SK-N-SH treated with all-trans-retinoic acid at 6 μM for 48 hours (cell line): ENCODE results near the gene NEMF.

ENCODE experiments used
- ATAC-seq: fragments of 200-7000 bp; cut with Tn5 transposase; 3 replicates; pipeline ENCODE4 v1.9.1; 2020; ENCODE audit warnings: mild to moderate bottlenecking, moderate library complexity
- ARNTL ChIP-seq: fragments of 450-650 bp; formaldehyde crosslinking; IDR thresholded peaks from 2 replicates; pipeline ENCODE4 v1.5.0; 2020; ENCODE audit warnings: low read depth, mild to moderate bottlenecking, moderate library complexity, borderline replicate concordance
- CSDC2 ChIP-seq: fragments of 250-450 bp; sonication (Bioruptor Pico); IDR thresholded peaks from 2 replicates; pipeline ENCODE4 v1.5.0; 2020; ENCODE audit warnings: mild to moderate bottlenecking, moderate library complexity
- ISL1 ChIP-seq: fragments of 250-450 bp; sonication (Bioruptor Pico); IDR thresholded peaks from 2 replicates; pipeline ENCODE4 v2.1.2; 2022; ENCODE audit warnings: mild to moderate bottlenecking, moderate library complexity
- OSR1 ChIP-seq: fragments of 250-450 bp; sonication (Bioruptor Pico); IDR thresholded peaks from 2 replicates; pipeline ENCODE4 v1.8.0; 2022; ENCODE audit warnings: moderate library complexity, mild to moderate bottlenecking, inconsistent platforms
- PPARA ChIP-seq: fragments of 250-450 bp; sonication (Bioruptor Pico); IDR thresholded peaks from 2 replicates; pipeline ENCODE4 v1.5.0; 2020; ENCODE audit warnings: mild to moderate bottlenecking, borderline replicate concordance
- RARB ChIP-seq: fragments of 250-450 bp; sonication (Bioruptor Pico); IDR thresholded peaks from 2 replicates; pipeline ENCODE4 v1.8.0; 2021; ENCODE audit warnings: mild to moderate bottlenecking, moderate library complexity
- SNAI2 ChIP-seq: fragments of 250-450 bp; sonication (Bioruptor Pico); IDR thresholded peaks from 2 replicates; pipeline ENCODE4 v1.5.0; 2020; ENCODE audit warnings: mild to moderate bottlenecking, moderate library complexity
- TCF4 ChIP-seq: fragments of 250-450 bp; sonication (Bioruptor Pico); IDR thresholded peaks from 2 replicates; pipeline ENCODE4 v1.8.0; 2021; ENCODE audit warnings: mild to moderate bottlenecking, moderate library complexity, borderline replicate concordance
- ZNF565 ChIP-seq: fragments of 450-650 bp; formaldehyde crosslinking; conservative IDR thresholded peaks from 2 replicates; pipeline ENCODE4 v1.5.0; 2020; ENCODE audit warnings: low read depth, mild to moderate bottlenecking, moderate library complexity
- ZNF70 ChIP-seq: fragments of 450-650 bp; formaldehyde crosslinking; IDR thresholded peaks from 2 replicates; pipeline ENCODE4 v1.5.0; 2020; ENCODE audit warnings: mild to moderate bottlenecking, moderate library complexity
- ZNF8 ChIP-seq: fragments of 450-650 bp; formaldehyde crosslinking; IDR thresholded peaks from 2 replicates; pipeline ENCODE4 v1.5.0; 2020; ENCODE audit warnings: mild to moderate bottlenecking, moderate library complexity
- TF ChIP-seq, protein P1 (sequence below): fragments of 250-450 bp; sonication (Bioruptor Pico); IDR thresholded peaks from 2 replicates; pipeline ENCODE4 v1.8.0; 2020; ENCODE audit warnings: mild to moderate bottlenecking, moderate library complexity, borderline replicate concordance
- TF ChIP-seq, protein P2 (sequence below): fragments of 250-450 bp; sonication (Bioruptor Pico); IDR thresholded peaks from 2 replicates; pipeline ENCODE4 v1.5.1; 2020; ENCODE audit warnings: low read depth, mild to moderate bottlenecking, moderate library complexity
- TF ChIP-seq, protein P3 (sequence below): fragments of 250-450 bp; sonication (Bioruptor Pico); IDR thresholded peaks from 2 replicates; pipeline ENCODE4 v1.5.1; 2021; ENCODE audit warnings: mild to moderate bottlenecking, moderate library complexity
- TF ChIP-seq, protein P4 (sequence below): fragments of 250-450 bp; sonication (Bioruptor Pico); IDR thresholded peaks from 2 replicates; pipeline ENCODE4 v1.5.0; 2020; ENCODE audit warnings: mild to moderate bottlenecking, moderate library complexity

NEMF gene

DNA sequence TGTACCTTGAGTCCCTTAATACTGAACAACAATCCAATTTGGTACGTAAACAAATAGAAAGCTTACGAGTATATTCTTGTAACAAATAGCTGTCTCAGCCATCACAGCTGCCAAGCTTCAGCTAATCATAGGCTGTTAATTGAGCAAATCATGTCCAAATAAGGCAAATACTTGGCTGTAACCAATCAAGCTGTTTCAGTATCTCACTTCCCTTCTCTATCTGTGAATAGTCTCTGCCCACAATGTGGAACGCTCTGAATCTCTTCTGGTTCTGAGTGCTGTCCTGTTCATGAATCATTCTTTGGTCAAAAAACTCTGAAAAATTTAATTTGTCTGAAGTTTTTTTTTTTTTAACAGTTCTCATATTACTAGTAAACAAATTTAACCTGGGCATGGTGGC, 5.8 kb upstream of the NEMF start (continued):
- TF ChIP-seq, protein P1, sequence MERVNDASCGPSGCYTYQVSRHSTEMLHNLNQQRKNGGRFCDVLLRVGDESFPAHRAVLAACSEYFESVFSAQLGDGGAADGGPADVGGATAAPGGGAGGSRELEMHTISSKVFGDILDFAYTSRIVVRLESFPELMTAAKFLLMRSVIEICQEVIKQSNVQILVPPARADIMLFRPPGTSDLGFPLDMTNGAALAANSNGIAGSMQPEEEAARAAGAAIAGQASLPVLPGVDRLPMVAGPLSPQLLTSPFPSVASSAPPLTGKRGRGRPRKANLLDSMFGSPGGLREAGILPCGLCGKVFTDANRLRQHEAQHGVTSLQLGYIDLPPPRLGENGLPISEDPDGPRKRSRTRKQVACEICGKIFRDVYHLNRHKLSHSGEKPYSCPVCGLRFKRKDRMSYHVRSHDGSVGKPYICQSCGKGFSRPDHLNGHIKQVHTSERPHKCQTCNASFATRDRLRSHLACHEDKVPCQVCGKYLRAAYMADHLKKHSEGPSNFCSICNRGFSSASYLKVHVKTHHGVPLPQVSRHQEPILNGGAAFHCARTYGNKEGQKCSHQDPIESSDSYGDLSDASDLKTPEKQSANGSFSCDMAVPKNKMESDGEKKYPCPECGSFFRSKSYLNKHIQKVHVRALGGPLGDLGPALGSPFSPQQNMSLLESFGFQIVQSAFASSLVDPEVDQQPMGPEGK (CRISPR knock-in tag), result no peak
- TF ChIP-seq OSR1 (CRISPR knock-in tag) (no peak), ZNF565 (CRISPR knock-in tag) (no peak), ISL1 (CRISPR knock-in tag) (no peak), ARNTL (no peak), TCF4 (CRISPR knock-in tag) (no peak), ZNF70 (CRISPR knock-in tag) (no peak), RARB (no peak), PPARA (CRISPR knock-in tag) (no peak)
- TF ChIP-seq, protein P2, sequence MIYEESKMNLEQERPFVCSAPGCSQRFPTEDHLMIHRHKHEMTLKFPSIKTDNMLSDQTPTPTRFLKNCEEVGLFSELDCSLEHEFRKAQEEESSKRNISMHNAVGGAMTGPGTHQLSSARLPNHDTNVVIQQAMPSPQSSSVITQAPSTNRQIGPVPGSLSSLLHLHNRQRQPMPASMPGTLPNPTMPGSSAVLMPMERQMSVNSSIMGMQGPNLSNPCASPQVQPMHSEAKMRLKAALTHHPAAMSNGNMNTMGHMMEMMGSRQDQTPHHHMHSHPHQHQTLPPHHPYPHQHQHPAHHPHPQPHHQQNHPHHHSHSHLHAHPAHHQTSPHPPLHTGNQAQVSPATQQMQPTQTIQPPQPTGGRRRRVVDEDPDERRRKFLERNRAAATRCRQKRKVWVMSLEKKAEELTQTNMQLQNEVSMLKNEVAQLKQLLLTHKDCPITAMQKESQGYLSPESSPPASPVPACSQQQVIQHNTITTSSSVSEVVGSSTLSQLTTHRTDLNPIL, result no peak
- TF ChIP-seq, protein P3, sequence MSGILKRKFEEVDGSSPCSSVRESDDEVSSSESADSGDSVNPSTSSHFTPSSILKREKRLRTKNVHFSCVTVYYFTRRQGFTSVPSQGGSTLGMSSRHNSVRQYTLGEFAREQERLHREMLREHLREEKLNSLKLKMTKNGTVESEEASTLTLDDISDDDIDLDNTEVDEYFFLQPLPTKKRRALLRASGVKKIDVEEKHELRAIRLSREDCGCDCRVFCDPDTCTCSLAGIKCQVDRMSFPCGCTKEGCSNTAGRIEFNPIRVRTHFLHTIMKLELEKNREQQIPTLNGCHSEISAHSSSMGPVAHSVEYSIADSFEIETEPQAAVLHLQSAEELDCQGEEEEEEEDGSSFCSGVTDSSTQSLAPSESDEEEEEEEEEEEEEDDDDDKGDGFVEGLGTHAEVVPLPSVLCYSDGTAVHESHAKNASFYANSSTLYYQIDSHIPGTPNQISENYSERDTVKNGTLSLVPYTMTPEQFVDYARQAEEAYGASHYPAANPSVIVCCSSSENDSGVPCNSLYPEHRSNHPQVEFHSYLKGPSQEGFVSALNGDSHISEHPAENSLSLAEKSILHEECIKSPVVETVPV (CRISPR knock-in tag), result no peak

DNA sequence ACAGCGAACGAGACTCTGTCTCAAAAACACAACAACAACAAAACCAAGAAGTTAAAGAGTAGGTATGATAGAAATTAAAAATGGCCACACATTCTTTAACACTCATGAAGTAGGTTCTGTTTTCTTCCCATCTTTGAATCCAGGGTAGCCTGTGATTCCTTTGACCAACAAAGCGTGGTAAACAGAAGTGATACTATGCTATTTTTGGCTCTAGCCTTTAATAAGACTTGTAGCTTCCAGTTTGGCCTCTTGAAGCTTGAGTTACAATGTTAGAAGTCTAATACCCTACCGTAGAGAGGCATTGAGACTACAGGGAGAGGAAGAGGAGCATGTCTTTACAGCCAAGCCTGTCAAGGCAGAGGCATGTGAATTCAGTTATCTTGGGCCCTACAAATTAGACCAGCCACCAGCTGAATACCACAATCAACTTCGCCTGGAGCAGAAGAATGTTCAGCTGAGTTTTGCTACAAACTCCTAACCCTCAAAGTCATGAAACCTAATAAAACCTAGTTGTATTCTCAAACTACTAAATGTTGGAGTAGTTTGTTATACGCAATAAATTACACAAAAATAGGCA, 4.9 kb upstream of the NEMF start:
- TF ChIP-seq CSDC2 (CRISPR knock-in tag), result no peak
- TF ChIP-seq, protein P4, sequence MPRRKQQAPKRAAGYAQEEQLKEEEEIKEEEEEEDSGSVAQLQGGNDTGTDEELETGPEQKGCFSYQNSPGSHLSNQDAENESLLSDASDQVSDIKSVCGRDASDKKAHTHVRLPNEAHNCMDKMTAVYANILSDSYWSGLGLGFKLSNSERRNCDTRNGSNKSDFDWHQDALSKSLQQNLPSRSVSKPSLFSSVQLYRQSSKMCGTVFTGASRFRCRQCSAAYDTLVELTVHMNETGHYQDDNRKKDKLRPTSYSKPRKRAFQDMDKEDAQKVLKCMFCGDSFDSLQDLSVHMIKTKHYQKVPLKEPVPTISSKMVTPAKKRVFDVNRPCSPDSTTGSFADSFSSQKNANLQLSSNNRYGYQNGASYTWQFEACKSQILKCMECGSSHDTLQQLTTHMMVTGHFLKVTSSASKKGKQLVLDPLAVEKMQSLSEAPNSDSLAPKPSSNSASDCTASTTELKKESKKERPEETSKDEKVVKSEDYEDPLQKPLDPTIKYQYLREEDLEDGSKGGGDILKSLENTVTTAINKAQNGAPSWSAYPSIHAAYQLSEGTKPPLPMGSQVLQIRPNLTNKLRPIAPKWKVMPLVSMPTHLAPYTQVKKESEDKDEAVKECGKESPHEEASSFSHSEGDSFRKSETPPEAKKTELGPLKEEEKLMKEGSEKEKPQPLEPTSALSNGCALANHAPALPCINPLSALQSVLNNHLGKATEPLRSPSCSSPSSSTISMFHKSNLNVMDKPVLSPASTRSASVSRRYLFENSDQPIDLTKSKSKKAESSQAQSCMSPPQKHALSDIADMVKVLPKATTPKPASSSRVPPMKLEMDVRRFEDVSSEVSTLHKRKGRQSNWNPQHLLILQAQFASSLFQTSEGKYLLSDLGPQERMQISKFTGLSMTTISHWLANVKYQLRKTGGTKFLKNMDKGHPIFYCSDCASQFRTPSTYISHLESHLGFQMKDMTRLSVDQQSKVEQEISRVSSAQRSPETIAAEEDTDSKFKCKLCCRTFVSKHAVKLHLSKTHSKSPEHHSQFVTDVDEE (CRISPR knock-in tag), result no peak
- TF ChIP-seq, protein P1 (CRISPR knock-in tag), result no peak
- TF ChIP-seq, protein P2, result no peak
- TF ChIP-seq, protein P3 (CRISPR knock-in tag), result no peak
- TF ChIP-seq ZNF8, result no peak
- no peak for TF ChIP-seq SNAI2 (CRISPR knock-in tag)
- TF ChIP-seq, all 23 proteins: peak for 0
- ATAC-seq, result no peak
